HG03469 (cell line): Measurements from ENCODE around the gene MXI1.
"Not testable (repeated sequence)": the region's sequence is repeated elsewhere in the genome, so short reads cannot be mapped to it uniquely, and the experiment has no call there.

Experiments
- ATAC-seq: cut with Tn5 transposase; IDR thresholded peaks from one replicate; pipeline ENCODE4 v1.9.1; 2021; ENCODE audit warnings: mild to moderate bottlenecking, moderate library complexity, moderate number of reproducible peaks; ENCODE audit not compliant: unreplicated experiment

The MXI1 gene

GRCh38 chr10:110311357-110311949 is 104.0 kb downstream of the MXI1 start:
- no peak for ATAC-seq

- no peak for ATAC-seq
Measured at GRCh38 chr10:110312206-110312605, 104.8 kb downstream of the MXI1 start.

DNA sequence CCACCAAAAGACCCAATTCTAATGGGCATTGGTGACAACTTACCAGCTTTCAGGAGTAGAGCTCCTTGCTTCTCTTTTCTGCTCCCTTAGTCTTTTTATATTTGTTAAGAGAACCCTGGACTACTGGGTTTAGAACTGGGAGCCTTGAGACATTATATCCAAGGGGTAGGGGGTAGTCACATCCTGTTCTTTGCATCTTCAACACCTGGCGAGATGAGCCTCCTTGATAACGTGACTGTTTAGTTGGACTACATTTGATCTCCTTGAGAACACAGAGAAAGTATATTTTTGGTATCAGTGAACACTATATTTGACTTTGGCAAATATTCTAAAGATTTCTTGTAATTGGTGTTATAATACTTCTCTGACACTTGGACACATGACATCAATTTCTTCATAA is 106.3 kb downstream of the MXI1 start:
- no peak for ATAC-seq

GRCh38 chr10:110317866-110318850 is 110.8 kb downstream of the MXI1 start:
- no peak for ATAC-seq

- ATAC-seq = no peak
Measured at GRCh38 chr10:110321869-110322620, 114.6 kb downstream of the MXI1 start.

- no peak for ATAC-seq
Measured at GRCh38 chr10:110323503-110323902, 116.1 kb downstream of the MXI1 start.

DNA sequence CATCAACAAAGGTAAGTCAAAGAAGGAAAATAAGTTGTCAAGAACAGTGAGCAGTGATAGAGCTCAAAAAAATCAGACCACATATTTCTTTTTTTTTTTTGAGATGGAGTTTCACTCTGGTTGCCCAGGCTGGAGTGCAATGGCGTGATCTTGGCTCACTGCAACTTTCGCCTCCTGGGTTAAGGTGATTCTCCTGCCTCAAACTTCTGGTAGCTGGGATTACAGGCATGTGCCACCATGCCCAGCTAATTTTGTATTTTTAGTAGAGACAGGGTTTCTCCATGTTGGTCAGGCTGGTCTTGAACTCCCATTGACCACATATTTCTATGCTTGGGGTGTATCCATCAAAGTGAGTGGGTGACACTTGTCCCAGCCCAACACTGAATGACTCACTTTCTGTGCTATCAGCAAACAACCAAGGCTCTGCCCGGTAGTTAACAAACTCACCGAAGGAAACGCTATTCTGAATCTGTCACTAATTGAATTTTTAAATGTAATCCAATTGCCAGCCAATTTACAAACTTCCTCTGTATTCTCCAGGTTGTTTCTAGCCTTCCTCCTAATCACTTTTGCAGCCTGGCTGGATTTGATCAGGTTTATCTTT is 116.9 kb downstream of the MXI1 start:
- no peak for ATAC-seq

DNA sequence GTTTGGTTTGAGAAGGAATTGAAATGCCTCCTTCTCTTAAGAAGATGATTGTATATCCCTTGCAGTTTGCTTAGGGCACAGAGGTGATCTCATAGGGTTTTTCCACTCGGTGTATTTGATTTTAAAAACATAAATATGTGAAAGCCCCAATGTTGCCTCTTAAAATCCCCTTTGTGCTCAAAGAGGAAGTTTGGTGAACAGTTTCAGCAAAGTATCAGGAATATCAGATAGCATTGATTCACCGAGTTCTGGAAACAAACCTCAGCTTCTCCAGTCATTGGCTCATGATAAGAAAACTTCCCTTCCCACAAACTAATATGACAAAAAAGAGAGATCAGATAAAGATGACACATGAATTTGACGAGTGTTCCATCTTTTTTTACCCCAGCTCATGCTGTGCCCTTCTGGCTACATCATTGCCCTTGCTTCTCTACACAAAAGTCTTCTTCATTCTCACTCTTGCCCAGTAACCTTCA is 117.4 kb downstream of the MXI1 start:
- peak; percentile 33 for ATAC-seq

DNA sequence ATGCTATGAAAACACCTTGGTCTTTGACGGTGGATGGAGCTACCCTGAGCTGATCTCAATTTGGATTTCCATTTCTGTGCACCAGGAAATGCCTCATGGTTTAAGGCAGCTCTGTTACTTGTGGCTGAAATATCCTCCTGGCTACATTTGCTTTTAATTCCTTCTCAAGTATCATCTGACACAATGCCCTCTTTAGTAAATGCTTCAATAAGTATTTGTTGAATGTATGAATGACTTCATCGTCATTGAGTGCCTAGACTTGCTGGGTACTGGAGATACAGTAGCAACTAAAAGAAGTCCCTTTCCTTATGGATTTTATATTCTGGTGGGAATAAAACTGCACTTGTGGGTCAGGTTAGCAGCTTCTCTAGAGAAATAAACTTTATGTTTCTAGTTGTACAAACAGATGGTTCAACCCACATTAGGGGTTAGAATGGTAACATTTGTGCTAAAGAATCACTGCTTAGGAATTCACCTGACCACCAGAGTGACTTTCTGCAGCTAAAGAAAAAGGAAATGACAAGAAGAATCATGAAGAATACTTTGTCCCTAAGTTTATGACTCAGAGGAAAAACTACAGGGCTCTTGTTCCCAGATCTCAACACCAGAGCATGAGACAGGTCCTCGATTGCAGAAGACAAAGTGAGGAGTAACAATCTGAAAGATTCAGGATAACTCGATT is 119.1 kb downstream of the MXI1 start:
- ATAC-seq = no peak

DNA sequence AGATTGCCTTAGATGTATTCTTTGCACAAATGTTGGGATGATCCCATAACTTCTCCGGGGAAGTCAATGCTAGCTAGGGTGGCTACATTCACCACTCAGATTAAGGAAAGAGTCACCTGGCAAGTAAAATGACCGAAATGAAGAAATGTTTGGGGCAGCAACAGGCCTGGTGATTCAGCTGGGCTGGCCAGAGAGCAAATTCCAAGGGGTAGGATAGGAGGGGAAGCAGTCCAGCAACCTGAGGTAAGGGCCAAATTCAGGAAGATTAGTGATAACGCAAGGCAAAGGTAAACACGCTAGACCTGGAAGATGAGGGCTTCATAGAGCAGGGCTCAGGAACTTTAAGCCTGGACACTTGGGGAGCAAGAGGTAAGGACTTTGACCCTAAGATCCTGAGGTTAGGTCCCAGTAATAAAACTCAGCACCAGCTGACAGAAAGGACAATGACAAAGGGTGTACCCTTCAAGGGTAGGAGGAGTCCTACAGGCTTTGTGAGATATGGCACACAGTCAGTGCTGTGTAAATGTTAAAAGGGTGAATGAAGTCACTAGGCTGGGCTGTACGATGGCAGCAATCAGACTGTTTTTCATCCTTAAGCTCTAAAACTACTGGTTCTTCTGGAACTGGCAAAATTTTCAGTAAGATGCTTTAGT is 120.0 kb downstream of the MXI1 start:
- ATAC-seq = no peak

- ATAC-seq = no peak
Measured at GRCh38 chr10:110330675-110331074, 123.3 kb downstream of the MXI1 start.

DNA sequence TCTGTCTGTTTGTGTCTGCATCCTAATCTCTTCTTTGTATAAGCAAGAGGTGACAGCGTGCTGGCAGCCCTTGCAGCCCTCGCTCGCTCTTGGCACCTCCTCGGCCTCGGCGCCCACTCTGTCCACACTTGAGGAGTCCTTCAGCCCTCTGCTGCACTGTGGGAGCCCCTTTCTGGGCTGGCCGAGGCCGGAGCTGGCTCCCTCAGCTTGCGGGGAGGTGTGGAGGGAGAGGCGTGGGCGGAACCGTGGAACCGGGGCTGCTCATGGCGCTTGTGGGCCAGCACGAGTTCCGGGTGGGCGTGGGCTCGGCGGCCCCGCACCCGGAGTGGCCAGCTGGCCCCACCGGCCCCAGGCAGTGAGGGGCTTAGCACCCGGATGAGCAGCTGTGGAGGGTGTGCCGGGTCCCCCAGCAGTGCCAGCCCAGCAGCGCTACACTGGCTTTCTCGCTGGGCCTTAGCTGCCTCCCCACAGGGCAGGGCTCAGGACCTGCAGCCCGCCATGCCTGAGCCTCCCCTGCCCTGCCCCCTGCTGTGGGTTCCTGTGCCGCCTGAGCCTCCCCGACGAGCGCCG is 123.9 kb downstream of the MXI1 start:
- not testable (repeated sequence) for ATAC-seq

GRCh38 chr10:110334061-110334656 is 126.8 kb downstream of the MXI1 start:
- no peak for ATAC-seq

- ATAC-seq = no peak
Measured at GRCh38 chr10:110335314-110336064, 128.1 kb downstream of the MXI1 start.

DNA sequence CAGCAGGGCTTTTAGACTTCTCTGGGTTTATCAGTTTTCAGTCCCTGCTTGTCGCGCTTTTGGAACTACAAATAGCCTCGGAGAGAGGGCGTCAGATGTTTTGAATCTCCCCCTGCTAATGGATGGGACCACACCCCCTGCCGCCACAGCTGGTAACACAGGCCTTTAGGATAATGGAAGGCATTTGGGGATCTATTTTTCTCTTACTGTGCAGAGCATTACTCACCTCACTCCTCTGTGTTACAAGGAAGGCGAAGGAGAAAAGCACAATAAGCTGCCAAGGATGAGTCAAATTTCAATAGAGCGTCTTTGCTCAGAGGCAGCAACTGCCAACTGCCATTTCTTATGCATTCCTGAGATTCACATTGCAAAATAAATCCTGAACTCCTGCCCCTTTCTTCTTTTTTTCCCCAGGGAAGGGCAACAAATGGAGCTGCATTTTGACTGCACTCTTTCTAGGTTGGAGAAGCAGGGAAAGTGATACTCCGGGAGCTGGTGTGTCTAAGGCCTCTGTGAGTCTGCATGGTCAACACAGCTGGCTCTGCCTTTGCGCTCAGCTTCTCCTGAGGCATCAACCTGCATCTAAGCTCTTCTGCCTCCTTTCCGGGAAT is 128.8 kb downstream of the MXI1 start:
- no peak for ATAC-seq
